Stimulated activated CD4-positive, alpha-beta T cell treated with anti-CD3 and anti-CD28 coated beads, Interleukin-15, amount 100 ng/mL, for 48 hours (primary cell): ENCODE results near the gene SEC23B.
A peak's percentile ranks its signal among the peaks of the same experiment; 100 is the strongest.
"Not testable (repeated sequence)": the region's sequence is repeated elsewhere in the genome, so short reads cannot be mapped to it uniquely, and the experiment has no call there.

ENCODE experiments used
- DNase-seq, 2 donors: peaks; one replicate each; pipeline ENCODE4 v3.0.0-alpha.2; 2020; ENCODE audit warnings: low read depth in 2 of 2

SEC23B gene

GRCh38 chr20:18524646-18525045 lies 16.9 kb downstream of the SEC23B start:
- DNase-seq, result no peak

GRCh38 chr20:18526761-18527160 lies 19.0 kb downstream of the SEC23B start:
- not testable (repeated sequence) for DNase-seq

- DNase-seq, result no peak
Observed at GRCh38 chr20:18527339-18527738, 19.6 kb downstream of the SEC23B start.

GRCh38 chr20:18527836-18528235 lies 20.1 kb downstream of the SEC23B start:
- no peak for DNase-seq

GRCh38 chr20:18529041-18529440 lies 21.3 kb downstream of the SEC23B start:
- no peak for DNase-seq

- no peak for DNase-seq
Observed at GRCh38 chr20:18532626-18533025, 24.9 kb downstream of the SEC23B start.

- no peak for DNase-seq
Observed at GRCh38 chr20:18533491-18533890, 25.8 kb downstream of the SEC23B start.

- no peak for DNase-seq
Observed at GRCh38 chr20:18533978-18534644, 26.4 kb downstream of the SEC23B start.

GRCh38 chr20:18537651-18538050 lies 29.9 kb downstream of the SEC23B start:
- DNase-seq, result no peak

- DNase-seq, result no peak
Observed at GRCh38 chr20:18541741-18542140, 34.0 kb downstream of the SEC23B start.

GRCh38 chr20:18543216-18543615 lies 35.5 kb downstream of the SEC23B start:
- DNase-seq, result no peak

- DNase-seq, result no peak
Observed at GRCh38 chr20:18543932-18544331, 36.2 kb downstream of the SEC23B start.

- no peak for DNase-seq
Observed at GRCh38 chr20:18545566-18545965, 37.8 kb downstream of the SEC23B start.

- no peak for DNase-seq
Observed at GRCh38 chr20:18548465-18548864, 40.7 kb downstream of the SEC23B start.

- no peak for DNase-seq
Observed at GRCh38 chr20:18553746-18554145, 46.0 kb downstream of the SEC23B start.

GRCh38 chr20:18566892-18567738 lies 59.4 kb downstream of the SEC23B start, which contains the start of gene SMIM26:
Gene SMIM26, plus strand, starts transcription at chr20:18567432. Its CDS starts 47 bp downstream, at chr20:18567479.
- peak; percentile 88 to 91 for DNase-seq

- DNase-seq, result no peak
Observed at GRCh38 chr20:18567739-18568091, 60.0 kb downstream of the SEC23B start.

GRCh38 chr20:18571009-18571408 lies 63.3 kb downstream of the SEC23B start:
- DNase-seq, result no peak

GRCh38 chr20:18571578-18571977 lies 63.8 kb downstream of the SEC23B start:
- DNase-seq, result no peak

GRCh38 chr20:18577942-18578341 lies 70.2 kb downstream of the SEC23B start:
- no peak for DNase-seq

GRCh38 chr20:18578581-18578980 lies 70.8 kb downstream of the SEC23B start:
- DNase-seq, result no peak

GRCh38 chr20:18580012-18580411 lies 72.3 kb downstream of the SEC23B start:
- no peak for DNase-seq

- DNase-seq, result no peak
Observed at GRCh38 chr20:18585134-18585533, 77.4 kb downstream of the SEC23B start.
